Glomerular endothelial cell (primary cell): Measurements from ENCODE around the gene CX3CR1. TPM values are rescaled to one million over a fixed set of nuclear protein-coding genes. Genes with fewer than 3 reads are reported as not detected.

ENCODE experiments used
- DNase-seq: peaks from one replicate; pipeline ENCODE4 v3.0.0-alpha.2; 2011; ENCODE audit warnings: low read depth, low spot score; ENCODE audit errors: extremely low read depth
- total RNA-seq: library from RNA; depleted of rRNA; stranded (reverse); fragments of >200 nt; gene quantifications from 2 replicates; pipeline ENCODE4 v1.2.3, GENCODE V29; 2015

The CX3CR1 gene
- total RNA-seq, 1 donor from 2014 or later: not detected

DNA sequence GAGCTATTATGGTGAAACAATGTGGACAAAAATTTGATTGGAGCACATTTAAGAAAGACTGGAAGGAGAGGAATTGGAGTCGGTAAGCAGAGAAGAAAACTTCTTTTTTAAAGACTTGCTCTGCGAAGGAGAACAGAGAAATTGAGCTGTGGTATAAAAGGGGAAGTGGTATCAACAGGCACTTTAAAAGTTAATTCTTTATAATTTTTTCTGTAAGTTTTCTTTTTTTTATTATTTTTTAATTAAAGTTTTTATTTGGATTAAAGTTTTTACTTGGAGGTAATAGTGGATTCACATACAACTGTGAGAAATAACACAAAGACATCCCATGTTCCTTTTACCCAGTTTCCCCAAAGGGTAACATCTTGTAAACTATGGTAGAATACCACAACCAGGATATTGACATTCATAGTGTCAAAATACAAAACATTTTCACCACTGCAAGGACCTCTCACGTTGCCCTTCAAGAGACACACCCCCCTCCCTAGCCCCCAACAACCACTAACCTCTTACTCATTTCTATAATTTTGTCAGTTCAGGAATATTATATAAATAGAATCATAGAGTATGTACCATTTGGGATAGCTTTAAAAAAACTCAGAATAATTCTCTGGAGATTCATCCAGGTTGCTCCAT, 53.6 kb downstream of the CX3CR1 start:
- no peak for DNase-seq

DNA sequence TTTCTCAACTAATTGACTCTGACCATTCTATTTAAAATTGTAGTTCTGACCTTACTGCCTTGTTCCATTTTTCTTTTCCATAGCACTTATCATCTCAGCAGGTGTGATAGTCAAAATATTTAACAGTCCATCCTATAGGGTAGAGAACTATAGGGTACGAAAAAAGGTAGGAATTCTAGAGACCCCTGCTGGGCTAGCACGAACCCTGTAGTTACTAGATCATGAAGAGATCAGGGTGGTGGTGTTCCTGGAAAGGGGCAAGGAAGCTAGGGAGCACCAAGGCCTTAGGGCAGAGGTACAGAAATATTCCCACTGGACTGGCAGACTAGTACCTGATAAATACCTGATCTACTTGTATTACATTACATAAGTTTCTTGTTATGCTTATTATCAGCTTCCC, 55.5 kb downstream of the CX3CR1 start:
- DNase-seq: no peak

DNA sequence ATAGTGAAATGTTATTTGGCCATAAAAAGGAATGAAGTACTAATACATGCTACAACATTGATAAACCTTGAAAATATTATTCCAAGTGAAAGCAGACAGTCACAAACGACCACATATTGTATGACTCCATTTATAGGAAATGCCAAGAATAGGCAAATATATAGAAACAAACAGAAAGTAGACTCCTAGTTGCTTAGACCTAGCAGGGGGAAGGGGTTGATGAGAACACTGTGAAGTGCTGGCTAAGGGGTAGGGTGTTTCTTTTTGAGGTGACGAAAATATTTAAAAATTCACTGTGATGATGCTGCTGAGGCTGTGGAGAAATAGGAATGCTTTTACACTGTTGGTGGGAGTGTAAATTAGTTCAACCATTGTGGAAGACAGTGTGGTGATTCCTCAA, 56.9 kb downstream of the CX3CR1 start:
- DNase-seq: no peak

DNA sequence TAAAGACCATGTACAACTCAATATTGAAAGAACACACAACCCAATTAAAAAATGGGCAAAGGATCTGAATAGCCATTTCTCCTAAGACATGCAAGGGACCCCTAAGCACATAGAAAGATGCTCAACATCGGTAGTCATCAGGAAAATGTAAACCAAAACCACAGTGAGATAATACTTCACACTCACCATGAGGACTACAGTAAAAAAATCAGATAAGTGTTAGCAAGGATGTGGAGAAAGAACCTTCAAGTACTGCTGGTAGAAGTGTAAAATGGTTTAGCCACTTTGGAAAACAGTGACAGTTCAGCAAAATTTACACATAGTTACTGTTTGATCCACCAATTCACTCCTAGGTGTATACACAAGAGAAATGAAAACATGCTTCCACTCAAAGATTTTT, 57.4 kb downstream of the CX3CR1 start:
- DNase-seq: no peak

GRCh38 chr3:39221141-39221530, 58.7 kb downstream of the CX3CR1 start:
- DNase-seq: no peak

GRCh38 chr3:39220407-39221140, 59.3 kb downstream of the CX3CR1 start:
- DNase-seq: no peak

DNA sequence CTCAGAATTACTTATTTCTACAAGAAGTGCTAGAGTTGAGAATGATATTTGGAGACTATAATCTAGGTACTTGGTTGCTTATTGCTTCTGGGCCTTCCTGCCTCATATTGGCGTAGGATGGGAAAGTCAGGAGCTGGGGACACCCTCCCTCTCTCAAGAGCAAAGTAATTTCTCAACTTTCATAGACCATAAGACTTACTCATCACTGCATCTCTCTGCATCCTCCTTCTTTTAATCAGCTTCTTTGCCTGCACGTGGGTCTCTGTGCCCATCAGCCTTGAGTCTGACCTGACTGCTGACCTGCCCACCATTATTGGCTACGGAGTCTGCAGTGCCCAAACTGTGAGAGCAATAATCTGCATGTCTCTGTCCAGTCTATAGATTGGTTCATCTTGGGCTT, 60.1 kb downstream of the CX3CR1 start:
- no peak for DNase-seq

GRCh38 chr3:39216176-39216790, 63.6 kb downstream of the CX3CR1 start:
- DNase-seq: no peak

GRCh38 chr3:39213613-39214012, 66.2 kb downstream of the CX3CR1 start:
- DNase-seq: no peak

Other genes with a start within 250 kb of the CX3CR1 start
- 0.15 and 0.23 TPM in 2 replicates for gene SCN11A, start 228.1 kb downstream of the CX3CR1 start, total RNA-seq
- gene WDR48, start 228.0 kb downstream of the CX3CR1 start, total RNA-seq: 20.6 and 25.0 TPM in 2 replicates
- 67.0 and 77.2 TPM in 2 replicates for gene GORASP1, start 172.4 kb downstream of the CX3CR1 start, total RNA-seq
- gene TTC21A, start 172.4 kb downstream of the CX3CR1 start, total RNA-seq: 1.6 and 6.5 TPM in 2 replicates
- 28.0 and 34.8 TPM in 2 replicates for gene CSRNP1, start 126.4 kb downstream of the CX3CR1 start, total RNA-seq
- gene XIRP1, start 87.4 kb downstream of the CX3CR1 start, total RNA-seq: not detected in 2 replicates
- not detected in 2 replicates for gene CCR8, start 49.7 kb upstream of the CX3CR1 start, total RNA-seq
- gene SLC25A38, start 103.3 kb upstream of the CX3CR1 start, total RNA-seq: 17.8 and 27.8 TPM in 2 replicates
- 742 and 1,345 TPM in 2 replicates for gene RPSA, start 126.7 kb upstream of the CX3CR1 start, total RNA-seq
- 0.23 TPM in 1 of 2 replicates, not detected in the other for gene MOBP, start 187.6 kb upstream of the CX3CR1 start, total RNA-seq